Measurements from ENCODE around the gene USB1. TPM values are rescaled to one million over a fixed set of nuclear protein-coding genes. Genes with fewer than 3 reads are reported as not detected.

The USB1 gene
- total RNA-seq, 1 experiment from 2014 or later = 73.1 TPM

GRCh38 chr16:58034128-58034685 is 33.0 kb downstream of the USB1 start:
- H3K79me2 ChIP-seq (ENCODE audit: insufficient read depth, low read length) = peaks cover 14% of the 10 kb centered on the region; the same call in 1 of the 2 replicates

GRCh38 chr16:58034774-58035173 is 33.6 kb downstream of the USB1 start:
- Histone ChIP-seq H4K20me1 (ENCODE audit: insufficient read depth) (no peaks in the 10 kb centered on the region), H3K9me2 (ENCODE audit: insufficient read depth) (no peaks in the 10 kb centered on the region), H3K4me1 (ENCODE audit: control insufficient read depth in 1 of 2, insufficient read depth in 2 of 2, low read length in 2 of 2) (peaks cover 0 to 3% of the 10 kb centered on the region in 2 experiments; a peak in 1 of 4 replicates), H3K9me3 (ENCODE audit: control insufficient read depth in 1 of 2, insufficient read depth in 1 of 2, low read depth in 1 of 2, low read length in 2 of 2) (no peaks in the 10 kb centered on the region), H3K4me2 (ENCODE audit: low read length) (no peak overlapping the region), H3K9ac (ENCODE audit: low read length) (no peak overlapping the region), H3K79me2 (ENCODE audit: insufficient read depth, low read length) (peaks cover 8% of the 10 kb centered on the region; the same call in 1 of the 2 replicates), H3K27ac (ENCODE audit: low read depth, low read length) (no peak overlapping the region), H3K36me3 (ENCODE audit: control insufficient read depth in 1 of 2, insufficient read depth in 2 of 2, low read length in 2 of 2) (peaks cover 5% of the 10 kb centered on the region in 2 experiments; a peak in 2 of 4 replicates), H2AFZ (ENCODE audit: low read depth, low read length, poor library complexity, severe bottlenecking) (no peak overlapping the region), H3K4me3 (replicated peaks in 1 of 2; ENCODE audit: low read depth in 1 of 2, low read length in 2 of 2) (no peak overlapping the region), H3K27me3 (ENCODE audit: insufficient read depth, low read length) (no peaks in the 10 kb centered on the region)
- ChIA-PET RAD21 (ENCODE audit: low non-redundant PET in 1 of 2, low total read pairs in 2 of 2, uncharacterized antibody in 2 of 2, unreplicated experiment in 2 of 2) (no interaction called here), CTCF (interaction anchor here (1.6 kb wide), 1 partner anchor 63 kb away, joined by 4 read pairs; no protein-coding TSS in a partner anchor), POLR2A (no interaction called here)
- no TSS peak for BruUV-seq (replicated peaks)
- intact Hi-C loops (cut with micrococcal nuclease) = no loop called here
- no peak for TF ChIP-seq CEBPB (IDR thresholded peaks at IDR 0.05; ENCODE audit: low read depth)
- TF ChIP-seq ZFX (IDR thresholded peaks at IDR 0.05) = no peak
- no peak for TF ChIP-seq SRF (IDR thresholded peaks at IDR 0.05; ENCODE audit: low read depth)
- TF ChIP-seq POLR2A (IDR thresholded peaks at IDR 0.05; ENCODE audit: borderline replicate concordance, extremely low read depth, insufficient read depth, insufficient read length) = no peak
- TF ChIP-seq EGR1 (IDR thresholded peaks at IDR 0.05; ENCODE audit: low read depth) = no peak
- TF ChIP-seq ATF3 (IDR thresholded peaks at IDR 0.05) = no peak
- TF ChIP-seq RAD21 (IDR thresholded peaks at IDR 0.05; ENCODE audit: low read depth) = no peak
- ATAC-seq (no peak), DNase-seq (ENCODE audit: low read depth, low spot score) (no peak)

More at GRCh38 chr16:58034128-58034685, 33.0 kb downstream of the USB1 start:
- no peaks in the 10 kb centered on the region for H3K9me3 ChIP-seq (ENCODE audit: control insufficient read depth in 1 of 2, insufficient read depth in 1 of 2, low read depth in 1 of 2, low read length in 2 of 2)
- ChIA-PET RAD21 (ENCODE audit: low non-redundant PET in 1 of 2, low total read pairs in 2 of 2, uncharacterized antibody in 2 of 2, unreplicated experiment in 2 of 2) (interaction anchor here in 1 of 2 experiments (0.6 kb wide), 1 partner anchor 548 kb away, joined by 6 read pairs; no protein-coding TSS in a partner anchor), POLR2A (no interaction called here), CTCF (interaction anchor here (1.6 kb wide), 1 partner anchor 63 kb away, joined by 4 read pairs; no protein-coding TSS in a partner anchor)
- H3K27ac ChIP-seq (ENCODE audit: low read depth, low read length) = no peak overlapping the region
- DNase-seq (ENCODE audit: low read depth, low spot score) (no peak), ATAC-seq (no peak)
- TF ChIP-seq RAD21 (IDR thresholded peaks at IDR 0.05; ENCODE audit: low read depth) = no peak
- H3K4me3 ChIP-seq (replicated peaks in 1 of 2; ENCODE audit: low read depth in 1 of 2, low read length in 2 of 2) = no peak overlapping the region
- H3K27me3 ChIP-seq (ENCODE audit: insufficient read depth, low read length) = no peaks in the 10 kb centered on the region
- no peaks in the 10 kb centered on the region for H4K20me1 ChIP-seq (ENCODE audit: insufficient read depth)
- H3K9ac ChIP-seq (ENCODE audit: low read length) = no peak overlapping the region
- H3K4me1 ChIP-seq (ENCODE audit: control insufficient read depth in 1 of 2, insufficient read depth in 2 of 2, low read length in 2 of 2) = peaks cover 0 to 3% of the 10 kb centered on the region in 2 experiments; a peak in 1 of 4 replicates
- no peak overlapping the region for H2AFZ ChIP-seq (ENCODE audit: low read depth, low read length, poor library complexity, severe bottlenecking)
- BruUV-seq (replicated peaks) = no TSS peak
- intact Hi-C loops (cut with micrococcal nuclease) = no loop called here
- H3K36me3 ChIP-seq (ENCODE audit: control insufficient read depth in 1 of 2, insufficient read depth in 2 of 2, low read length in 2 of 2) = peaks cover 0 to 5% of the 10 kb centered on the region in 2 experiments; a peak in 2 of 4 replicates
- no peaks in the 10 kb centered on the region for H3K9me2 ChIP-seq (ENCODE audit: insufficient read depth)
- H3K4me2 ChIP-seq (ENCODE audit: low read length) = no peak overlapping the region

Data from HCT116 (cell line).